ENCODE results near the gene ESAM.

The ESAM gene

DNA sequence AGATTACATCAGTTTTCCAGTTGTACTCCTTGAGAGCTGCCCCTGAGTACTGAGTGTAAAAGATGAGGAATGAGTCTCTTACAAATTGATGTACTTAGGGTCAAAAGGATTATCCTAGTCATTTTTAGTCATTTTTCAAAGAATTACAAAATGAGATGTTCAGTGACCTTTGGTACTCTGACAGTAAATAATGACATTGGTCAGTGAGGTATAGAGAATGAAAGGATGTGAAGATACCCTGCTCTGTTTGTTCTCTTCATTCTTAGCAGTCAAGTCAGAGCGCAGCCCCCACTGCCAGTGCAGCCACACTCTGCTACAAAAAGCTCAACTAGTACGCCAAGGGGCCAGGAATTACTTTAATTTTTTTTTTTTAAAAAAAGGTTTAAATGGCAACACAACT, 4.1 kb upstream of the ESAM start:
- TF ChIP-seq, protein P1, sequence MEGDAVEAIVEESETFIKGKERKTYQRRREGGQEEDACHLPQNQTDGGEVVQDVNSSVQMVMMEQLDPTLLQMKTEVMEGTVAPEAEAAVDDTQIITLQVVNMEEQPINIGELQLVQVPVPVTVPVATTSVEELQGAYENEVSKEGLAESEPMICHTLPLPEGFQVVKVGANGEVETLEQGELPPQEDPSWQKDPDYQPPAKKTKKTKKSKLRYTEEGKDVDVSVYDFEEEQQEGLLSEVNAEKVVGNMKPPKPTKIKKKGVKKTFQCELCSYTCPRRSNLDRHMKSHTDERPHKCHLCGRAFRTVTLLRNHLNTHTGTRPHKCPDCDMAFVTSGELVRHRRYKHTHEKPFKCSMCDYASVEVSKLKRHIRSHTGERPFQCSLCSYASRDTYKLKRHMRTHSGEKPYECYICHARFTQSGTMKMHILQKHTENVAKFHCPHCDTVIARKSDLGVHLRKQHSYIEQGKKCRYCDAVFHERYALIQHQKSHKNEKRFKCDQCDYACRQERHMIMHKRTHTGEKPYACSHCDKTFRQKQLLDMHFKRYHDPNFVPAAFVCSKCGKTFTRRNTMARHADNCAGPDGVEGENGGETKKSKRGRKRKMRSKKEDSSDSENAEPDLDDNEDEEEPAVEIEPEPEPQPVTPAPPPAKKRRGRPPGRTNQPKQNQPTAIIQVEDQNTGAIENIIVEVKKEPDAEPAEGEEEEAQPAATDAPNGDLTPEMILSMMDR (IDR thresholded peaks at IDR 0.05) = no peak

DNA sequence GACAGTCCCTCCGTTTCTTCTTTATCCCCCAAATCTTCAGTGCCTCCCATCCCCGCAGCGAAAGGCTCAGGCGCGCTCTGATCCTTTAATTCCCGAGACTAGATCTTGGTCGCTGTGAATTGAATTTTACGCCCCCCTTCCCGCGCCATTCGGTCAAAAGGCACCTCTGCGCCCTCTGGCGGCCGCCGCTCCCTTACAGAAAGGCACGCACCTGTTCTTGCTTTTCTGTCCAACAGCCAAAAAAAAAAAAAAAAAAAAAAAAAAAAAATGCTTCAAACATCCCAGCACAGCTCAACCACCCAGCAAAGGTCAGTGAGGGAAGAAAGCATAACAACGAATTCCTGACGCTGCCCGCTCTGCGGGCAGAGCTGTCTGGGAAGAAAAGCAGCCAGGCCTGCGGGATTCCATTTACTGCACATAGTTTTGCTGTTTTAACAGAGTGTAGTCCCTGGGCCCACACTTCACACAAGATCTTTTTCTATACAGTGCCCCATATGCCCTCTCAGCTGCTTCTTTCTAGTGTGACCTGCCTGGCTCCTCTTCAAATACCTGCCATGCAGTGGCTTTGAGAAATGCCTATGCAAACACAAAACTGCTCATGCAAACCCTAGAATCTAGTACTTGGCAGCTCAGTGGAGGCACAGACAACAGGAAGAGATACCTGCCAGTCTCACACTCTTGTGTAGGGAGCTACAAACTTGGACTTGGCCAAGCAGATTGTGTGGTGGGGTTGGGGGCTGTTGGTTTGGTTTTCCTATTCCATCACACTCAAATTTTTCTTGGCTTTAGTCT, 1.3 kb upstream of the ESAM start:
- TF ChIP-seq, protein P1 (IDR thresholded peaks at IDR 0.05) = peak; percentile 74

DNA sequence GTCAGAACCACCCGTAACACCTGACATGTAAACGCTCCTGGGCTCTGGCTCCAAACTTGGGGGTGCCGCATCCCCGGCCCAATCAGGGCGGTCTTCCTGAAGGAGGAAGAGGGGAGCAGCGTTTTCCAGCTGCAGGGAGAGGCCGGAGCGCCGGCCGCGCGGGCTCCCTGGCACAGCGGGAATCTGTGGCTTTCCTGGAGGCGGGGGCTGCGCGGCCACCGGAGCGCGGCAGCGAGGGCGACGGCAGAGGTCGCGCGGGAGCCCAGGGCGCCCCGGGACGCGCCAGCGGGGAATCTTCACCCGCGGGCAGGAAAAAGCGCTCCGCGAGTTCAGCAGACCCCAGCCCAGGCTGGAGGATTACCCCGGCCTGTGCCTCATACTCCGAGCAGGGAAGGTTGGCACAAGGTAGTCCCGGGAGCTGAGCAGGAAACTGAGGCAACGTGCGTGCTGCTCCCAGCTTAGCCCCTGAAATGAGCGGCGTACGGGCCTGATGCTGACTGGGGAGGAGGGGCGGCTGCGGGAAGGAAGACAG, 600 bp upstream of the ESAM start:
- TF ChIP-seq, protein P1 (IDR thresholded peaks at IDR 0.05) = no peak

DNA sequence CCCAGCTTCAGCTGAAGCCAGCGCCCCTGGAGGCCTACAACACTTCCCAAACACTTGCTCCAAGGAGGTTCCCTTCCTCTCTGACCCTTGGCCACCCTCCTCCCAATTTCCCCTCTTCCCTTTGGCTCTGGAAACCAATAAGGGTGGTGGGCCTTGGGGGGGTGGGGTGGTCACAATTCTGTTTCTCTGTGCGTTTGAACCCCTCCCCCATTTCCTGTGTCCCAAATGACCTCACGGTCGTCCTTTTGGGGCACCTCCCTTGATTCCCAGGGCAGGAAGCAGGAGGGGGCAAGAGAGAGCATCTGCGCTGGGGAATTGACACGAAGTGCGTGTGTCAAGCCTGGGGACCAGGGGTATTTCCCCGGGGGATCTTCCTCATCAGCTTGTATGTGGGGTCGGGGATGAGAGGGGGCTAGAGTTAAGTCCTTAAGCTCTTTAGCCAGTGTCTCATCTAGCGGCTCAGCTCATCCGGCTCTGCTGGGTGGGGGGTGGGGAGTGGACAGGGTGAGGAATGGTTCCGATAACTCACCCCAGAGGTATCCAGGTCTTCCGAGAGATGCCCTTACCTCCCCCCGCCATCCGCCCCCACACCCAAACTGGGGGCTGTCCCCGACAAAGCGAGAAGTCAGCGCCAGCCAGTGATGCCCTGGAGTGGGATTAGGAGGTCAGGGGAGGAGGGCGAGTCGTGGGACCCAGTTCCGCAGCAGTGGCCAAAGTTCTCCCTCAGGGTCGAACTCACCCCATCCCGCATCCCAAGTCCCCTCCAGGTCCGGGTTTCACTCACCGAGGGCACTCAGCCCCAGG, 587 bp downstream of the ESAM start:
- TF ChIP-seq, protein P1 (IDR thresholded peaks at IDR 0.05) = no peak

DNA sequence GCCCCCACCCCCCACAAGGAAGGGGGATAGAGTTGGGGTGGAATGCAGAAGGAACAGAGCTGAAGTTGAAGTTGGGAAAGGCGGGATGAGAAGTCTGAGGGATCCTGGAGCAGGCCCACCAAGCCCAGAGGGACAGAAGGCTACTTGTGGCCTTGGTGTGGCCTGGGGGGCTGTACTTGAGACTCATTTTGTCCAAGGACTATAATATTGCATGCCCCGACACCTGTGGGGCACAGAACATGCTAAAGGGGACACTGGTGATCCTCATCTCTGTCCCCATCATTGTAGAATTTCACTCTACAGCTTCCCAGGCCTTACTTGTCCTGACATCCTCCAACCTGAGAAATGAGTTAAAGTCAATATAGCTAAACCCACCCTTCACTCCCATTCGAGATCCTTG, 1.3 kb downstream of the ESAM start:
- TF ChIP-seq, protein P1 (IDR thresholded peaks at IDR 0.05) = no peak

- TF ChIP-seq, protein P1 (IDR thresholded peaks at IDR 0.05) = no peak
Observed at GRCh38 chr11:124760205-124760652, 1.9 kb downstream of the ESAM start.

- TF ChIP-seq, protein P1 (IDR thresholded peaks at IDR 0.05) = no peak
Observed at GRCh38 chr11:124759266-124760204, 2.6 kb downstream of the ESAM start.

All from LNCAP (cell line).